Measurements from ENCODE around the gene RSRC1. TPM values are rescaled to one million over a fixed set of nuclear protein-coding genes. Genes with fewer than 3 reads are reported as not detected.

Gene RSRC1
- total and polyA plus RNA-seq, 2 of the 13 experiments (the other 11 are each of a cell fraction or from before 2014, with no cell fraction given), result 4.9 to 63.0 TPM

- DNase-seq (ENCODE audit: low spot score) (peak; percentile 13), ATAC-seq (peak; percentile 78), FAIRE-seq (no peak)
- Histone ChIP-seq H3K9ac (ENCODE audit: insufficient read depth, low read depth, low read length) (no peak overlapping the region), H3K4me3 (replicated peaks in 1 of 3; ENCODE audit: insufficient read depth in 1 of 3, low read depth in 2 of 3, low read length in 3 of 3) (peak overlapping the region; percentile 33 to 61 (median 37)), H2AFZ (ENCODE audit: low read length) (no peak overlapping the region), H3K27me3 (ENCODE audit: control insufficient read depth in 1 of 2, insufficient read depth in 2 of 2, low read length in 2 of 2) (peaks cover 10 to 71% of the 10 kb centered on the region in 2 experiments), H3K9me3 (ENCODE audit: low read length) (no peaks in the 10 kb centered on the region), H3K4me1 (ENCODE audit: insufficient read depth, low read length) (peaks cover 46% of the 10 kb centered on the region), H3K79me2 (ENCODE audit: insufficient read depth, low read length) (no peaks in the 10 kb centered on the region), H3K36me3 (replicated peaks in 1 of 2; ENCODE audit: control insufficient read depth in 1 of 2, insufficient read depth in 2 of 2, low read length in 2 of 2) (no peaks in the 10 kb centered on the region), H4K20me1 (ENCODE audit: insufficient read depth, low read length) (no peaks in the 10 kb centered on the region), H3K4me2 (ENCODE audit: low read depth, low read length) (peak overlapping the region; percentile 82), H3K27ac (ENCODE audit: extremely low read length, insufficient read depth, low read length) (no peak overlapping the region)
- intact Hi-C loops (cut with micrococcal nuclease; ENCODE audit: unreplicated experiment) (no loop called here), in situ Hi-C loops (cut with HindIII; ENCODE audit: extremely low pct_ligation_motif_present, low pct_unique_long_range_greater_than_20kb) (no loop called here)
- POLR2A ChIA-PET, result no interaction called here
- BruUV-seq (replicated peaks), result no TSS peak
- CTCF ChIA-PET (ENCODE audit: low intra/inter-chr PET ratio, low total read pairs), result no interaction called here
- WGBS (ENCODE audit: low lambda C conversion rate), result 13% methylated on average over 20 of the region's 52 CpGs
- TF ChIP-seq ZNF362 (CRISPR knock-in tag; IDR thresholded peaks at IDR 0.05; ENCODE audit: borderline replicate concordance) (no peak), ELK4 (CRISPR knock-in tag; IDR thresholded peaks at IDR 0.05; ENCODE audit: borderline replicate concordance) (no peak), ZNF746 (CRISPR knock-in tag; IDR thresholded peaks at IDR 0.05) (0 out of 2 replicates have a peak, but pooled peaks have one; percentile 23), BORCS8-MEF2B (CRISPR knock-in tag; IDR thresholded peaks at IDR 0.05) (no peak), ZNF790 (CRISPR knock-in tag; IDR thresholded peaks at IDR 0.05; ENCODE audit: borderline replicate concordance) (0 out of 2 replicates have a peak, but pooled peaks have one; percentile 46), ZNF841 (CRISPR knock-in tag; IDR thresholded peaks at IDR 0.05; ENCODE audit: borderline replicate concordance) (no peak), ZNF687 (CRISPR knock-in tag; IDR thresholded peaks at IDR 0.05) (peak; percentile 58), ZNF543 (CRISPR knock-in tag; IDR thresholded peaks at IDR 0.05) (0 out of 2 replicates have a peak, but pooled peaks have one; percentile 55), ZFX (CRISPR knock-in tag; IDR thresholded peaks at IDR 0.05; ENCODE audit: low read depth) (peak; percentile 31; the same call in 1 of the 2 replicates), UBTF (CRISPR knock-in tag; IDR thresholded peaks at IDR 0.05) (peak; percentile 38; the same call in 1 of the 2 replicates), MYC (CRISPR knock-in tag; IDR thresholded peaks at IDR 0.05; ENCODE audit: borderline replicate concordance) (peak; percentile 17; the same call in 1 of the 2 replicates), RNF2 (conservative IDR thresholded peaks at IDR 0.05; ENCODE audit: low read depth) (peak; percentile 56; the same call in 1 of the 2 replicates), XRCC5 (optimal IDR thresholded peaks at IDR 0.05; ENCODE audit: low read length) (peak; percentile 11)
Observed at GRCh38 chr3:158103081-158103886, 6.6 kb upstream of the RSRC1 start.

Measured in HepG2 (cell line).